Activated CD8-positive, alpha-beta T cell treated with anti-CD3 and anti-CD28 coated beads for 36 hours (primary cell): Measurements from ENCODE around the gene ENO4. TPM values are rescaled to one million over a fixed set of nuclear protein-coding genes. Genes with fewer than 3 reads are reported as not detected.

Source experiments
- ATAC-seq: fragments of 200-7000 bp; cut with Tn5 transposase; one replicate; pipeline ENCODE4 v1.10.0; 2021; ENCODE audit warnings: mild to moderate bottlenecking, moderate library complexity
- CTCF ChIA-PET: fragments of 350-600 bp; sonication (Branson Sonifier 250); formaldehyde crosslinking; loops from one replicate; lab custom pipeline; 2021; ENCODE audit warnings: antibody characterized with exemption; lab: Charles Lee
- POLR2A ChIA-PET: fragments of 350-600 bp; sonication (Branson Sonifier 250); formaldehyde crosslinking; loops from one replicate; lab custom pipeline; 2021; ENCODE audit warnings: antibody characterized with exemption; lab: Charles Lee
- DNase-seq: peaks from one replicate; pipeline ENCODE4 v3.0.0-alpha.2; 2020
- H3K27ac Mint-ChIP-seq: one replicate; pipeline ENCODE4 v1.8.0; 2021; ENCODE audit warnings: mild to moderate bottlenecking, mixed read lengths
- H3K27me3 Mint-ChIP-seq: one replicate; pipeline ENCODE4 v1.8.0; 2021; ENCODE audit warnings: mixed read lengths
- H3K36me3 Mint-ChIP-seq: one replicate; pipeline ENCODE4 v1.8.0; 2021; ENCODE audit warnings: low read depth, mixed read lengths
- H3K4me1 Mint-ChIP-seq: one replicate; pipeline ENCODE4 v1.8.0; 2021; ENCODE audit warnings: low read depth, mixed read lengths
- H3K4me3 Mint-ChIP-seq: one replicate; pipeline ENCODE4 v1.8.0; 2021; ENCODE audit warnings: mild to moderate bottlenecking, moderate library complexity, mixed read lengths
- H3K9me3 Mint-ChIP-seq: one replicate; pipeline ENCODE4 v1.8.0; 2021; ENCODE audit warnings: mixed read lengths
- intact Hi-C: fragments of 100-400 bp; cut with micrococcal nuclease; formaldehyde crosslinking; loops from one replicate; pipeline ENCODE4 v1.10.0; 2022
- total RNA-seq, 2 experiments: library from RNA; stranded (reverse); gene quantifications; one replicate each; pipeline ENCODE4 v1.2.3, GENCODE V29; 2021
- TF ChIP-seq, protein P1 (sequence below): fragments of 200-600 bp; IDR thresholded peaks from one replicate; pipeline ENCODE4 v1.8.0; 2022; ENCODE audit warnings: antibody characterized with exemption, mild to moderate bottlenecking

Gene ENO4
- total RNA-seq, 2 experiments from 2014 or later, result not detected

GRCh38 chr10:116882639-116883038 lies 33.3 kb downstream of the ENO4 start:
- CTCF ChIA-PET, result no interaction called here
- TF ChIP-seq, protein P1, sequence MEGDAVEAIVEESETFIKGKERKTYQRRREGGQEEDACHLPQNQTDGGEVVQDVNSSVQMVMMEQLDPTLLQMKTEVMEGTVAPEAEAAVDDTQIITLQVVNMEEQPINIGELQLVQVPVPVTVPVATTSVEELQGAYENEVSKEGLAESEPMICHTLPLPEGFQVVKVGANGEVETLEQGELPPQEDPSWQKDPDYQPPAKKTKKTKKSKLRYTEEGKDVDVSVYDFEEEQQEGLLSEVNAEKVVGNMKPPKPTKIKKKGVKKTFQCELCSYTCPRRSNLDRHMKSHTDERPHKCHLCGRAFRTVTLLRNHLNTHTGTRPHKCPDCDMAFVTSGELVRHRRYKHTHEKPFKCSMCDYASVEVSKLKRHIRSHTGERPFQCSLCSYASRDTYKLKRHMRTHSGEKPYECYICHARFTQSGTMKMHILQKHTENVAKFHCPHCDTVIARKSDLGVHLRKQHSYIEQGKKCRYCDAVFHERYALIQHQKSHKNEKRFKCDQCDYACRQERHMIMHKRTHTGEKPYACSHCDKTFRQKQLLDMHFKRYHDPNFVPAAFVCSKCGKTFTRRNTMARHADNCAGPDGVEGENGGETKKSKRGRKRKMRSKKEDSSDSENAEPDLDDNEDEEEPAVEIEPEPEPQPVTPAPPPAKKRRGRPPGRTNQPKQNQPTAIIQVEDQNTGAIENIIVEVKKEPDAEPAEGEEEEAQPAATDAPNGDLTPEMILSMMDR, result no peak
- Mint-ChIP-seq H3K27me3 (peaks cover 8% of the 10 kb centered on the region), H3K36me3 (no peaks in the 10 kb centered on the region), H3K4me1 (no peaks in the 10 kb centered on the region), H3K9me3 (no peaks in the 10 kb centered on the region), H3K27ac (no peak overlapping the region), H3K4me3 (no peak overlapping the region)
- DNase-seq, result no peak
- POLR2A ChIA-PET, result no interaction called here
- ATAC-seq, result no peak
- intact Hi-C loops, result no loop called here

DNA sequence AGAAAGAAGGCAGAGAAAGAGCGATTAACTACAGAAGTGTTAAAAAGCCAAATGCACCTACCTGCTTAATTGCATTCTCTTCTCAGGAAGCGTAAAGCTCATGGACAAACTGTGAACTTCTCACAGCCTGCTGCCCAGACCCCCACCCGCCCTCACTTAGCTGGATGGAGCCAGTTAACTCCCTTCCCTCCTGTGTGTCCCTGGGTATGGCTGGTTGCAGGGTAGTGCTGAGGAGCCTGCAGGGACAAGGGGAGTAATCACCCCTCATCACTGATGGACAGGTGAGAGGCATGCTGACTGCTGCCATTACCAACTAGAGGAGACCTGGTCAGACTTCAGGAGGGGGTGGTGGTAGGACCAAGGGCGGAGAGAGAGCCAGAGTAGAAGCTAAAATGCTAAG lies 37.5 kb downstream of the ENO4 start:
- ATAC-seq (no peak), DNase-seq (no peak)
- Mint-ChIP-seq H3K4me3 (no peak overlapping the region), H3K27me3 (peaks cover 17% of the 10 kb centered on the region), H3K9me3 (no peaks in the 10 kb centered on the region), H3K36me3 (no peaks in the 10 kb centered on the region), H3K27ac (no peak overlapping the region), H3K4me1 (no peaks in the 10 kb centered on the region)
- ChIA-PET CTCF (no interaction called here), POLR2A (no interaction called here)
- TF ChIP-seq, protein P1, result no peak
- intact Hi-C loops, result no loop called here

DNA sequence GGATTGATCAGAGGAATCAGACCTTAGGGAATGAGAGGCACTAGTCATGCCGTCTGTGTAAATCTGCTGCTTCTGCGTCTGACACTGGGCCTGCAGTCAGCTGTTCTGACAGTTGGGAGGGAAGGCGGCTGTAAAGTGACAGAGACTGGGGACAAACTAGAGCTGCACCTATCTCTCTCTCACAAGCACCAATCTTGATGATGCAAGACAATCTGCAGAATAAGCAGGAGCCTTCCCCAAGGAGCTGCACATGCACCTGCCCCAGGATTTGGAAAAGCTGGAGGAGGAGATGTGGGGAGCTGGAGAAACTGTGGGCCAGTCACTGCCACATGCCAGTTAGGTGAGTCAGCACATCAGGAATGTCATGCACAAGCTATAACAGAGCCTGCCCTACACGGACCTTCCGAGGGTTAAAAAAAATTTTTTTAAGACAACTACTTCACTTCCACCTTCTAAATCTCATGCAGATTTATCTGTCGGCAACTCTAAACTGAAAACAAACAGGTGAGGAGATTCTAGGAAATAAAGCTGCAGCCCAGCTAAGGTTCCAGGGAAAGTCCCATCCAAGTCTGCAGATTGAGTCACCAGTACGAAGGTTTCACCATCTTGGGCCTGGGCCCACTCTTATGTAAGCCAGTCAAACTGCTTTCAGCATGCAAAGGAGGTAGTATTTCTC lies 39.2 kb downstream of the ENO4 start:
- ATAC-seq, result no peak
- intact Hi-C loops, result no loop called here
- CTCF ChIA-PET, result no interaction called here

DNA sequence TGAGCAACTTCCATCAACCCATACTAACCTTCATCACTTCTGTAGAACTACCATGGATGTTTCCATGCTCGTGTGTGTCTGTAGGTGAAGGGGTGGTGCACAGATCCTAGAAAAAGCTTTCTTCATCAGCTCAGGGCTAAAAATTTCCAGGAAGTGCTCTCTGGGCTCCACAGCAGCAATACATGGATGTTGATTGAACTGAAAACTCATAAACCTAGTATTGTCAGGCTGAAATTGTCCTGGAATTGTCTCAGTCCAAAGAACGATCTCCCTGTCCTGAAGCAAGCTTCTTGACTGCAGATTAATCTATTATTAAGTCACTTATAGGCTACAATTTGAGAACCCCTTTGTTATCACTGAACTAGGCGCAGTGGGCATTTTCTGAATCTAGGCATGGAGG lies 39.8 kb downstream of the ENO4 start:
- Mint-ChIP-seq H3K9me3 (no peaks in the 10 kb centered on the region), H3K36me3 (no peaks in the 10 kb centered on the region), H3K27ac (no peak overlapping the region), H3K4me3 (no peak overlapping the region), H3K27me3 (peaks cover 27% of the 10 kb centered on the region), H3K4me1 (no peaks in the 10 kb centered on the region)
- TF ChIP-seq, protein P1, result no peak
- intact Hi-C loops, result no loop called here
- POLR2A ChIA-PET, result no interaction called here
- no peak for ATAC-seq
- no peak for DNase-seq
- CTCF ChIA-PET, result no interaction called here

More for the DNA sequence above, 39.2 kb downstream of the ENO4 start:
- POLR2A ChIA-PET, result no interaction called here
- Mint-ChIP-seq H3K4me1 (no peaks in the 10 kb centered on the region), H3K9me3 (no peaks in the 10 kb centered on the region), H3K36me3 (no peaks in the 10 kb centered on the region), H3K27me3 (peaks cover 26% of the 10 kb centered on the region), H3K4me3 (no peak overlapping the region), H3K27ac (no peak overlapping the region)
- DNase-seq, result no peak
- TF ChIP-seq, protein P1, result no peak

- ChIA-PET POLR2A (no interaction called here), CTCF (no interaction called here)
- H3K4me1 Mint-ChIP-seq, result no peaks in the 10 kb centered on the region
- no peak for DNase-seq
- ATAC-seq, result no peak
- TF ChIP-seq, protein P1, result no peak
- H3K9me3 Mint-ChIP-seq, result no peaks in the 10 kb centered on the region
- H3K4me3 Mint-ChIP-seq, result no peak overlapping the region
- intact Hi-C loops, result no loop called here
- no peaks in the 10 kb centered on the region for H3K36me3 Mint-ChIP-seq
- H3K27ac Mint-ChIP-seq, result no peak overlapping the region
- peaks cover 27% of the 10 kb centered on the region for H3K27me3 Mint-ChIP-seq
These were observed 41.9 kb downstream of the ENO4 start for GRCh38 chr10:116891208-116891607.
